ENCODE data around the gene CCNT1. TPM values are rescaled to one million over a fixed set of nuclear protein-coding genes. Genes with fewer than 3 reads are reported as not detected.

The CCNT1 gene
- total and polyA plus RNA-seq, 2 of the 13 experiments (the other 11 are each of a cell fraction or from before 2014, with no cell fraction given) = 18.0 to 28.2 TPM

- Histone ChIP-seq H3K9me3 (ENCODE audit: low read length) (no peaks in the 10 kb centered on the region), H3K4me1 (ENCODE audit: insufficient read depth, low read length) (no peaks in the 10 kb centered on the region), H3K9ac (ENCODE audit: insufficient read depth, low read depth, low read length) (no peak overlapping the region), H2AFZ (ENCODE audit: low read length) (no peak overlapping the region), H3K79me2 (ENCODE audit: insufficient read depth, low read length) (no peaks in the 10 kb centered on the region), H3K27me3 (ENCODE audit: control insufficient read depth in 1 of 2, insufficient read depth in 2 of 2, low read length in 2 of 2) (no peaks in the 10 kb centered on the region), H4K20me1 (ENCODE audit: insufficient read depth, low read length) (no peaks in the 10 kb centered on the region), H3K4me3 (replicated peaks in 1 of 3; ENCODE audit: insufficient read depth in 1 of 3, low read depth in 2 of 3, low read length in 3 of 3) (no peak overlapping the region), H3K36me3 (replicated peaks in 1 of 2; ENCODE audit: control insufficient read depth in 1 of 2, insufficient read depth in 2 of 2, low read length in 2 of 2) (no peaks in the 10 kb centered on the region), H3K27ac (ENCODE audit: extremely low read length, insufficient read depth, low read length) (no peak overlapping the region), H3K4me2 (ENCODE audit: low read depth, low read length) (no peak overlapping the region)
- POLR2A ChIA-PET = no interaction called here
- BruUV-seq (replicated peaks) = no TSS peak
- intact Hi-C loops (cut with micrococcal nuclease; ENCODE audit: unreplicated experiment) = no loop called here
- TF ChIP-seq ZNF747 (CRISPR knock-in tag; IDR thresholded peaks at IDR 0.05; ENCODE audit: borderline replicate concordance) (no peak), ELK4 (CRISPR knock-in tag; IDR thresholded peaks at IDR 0.05; ENCODE audit: borderline replicate concordance) (no peak)
- ATAC-seq (no peak), FAIRE-seq (no peak), DNase-seq (ENCODE audit: low spot score) (no peak)
- CTCF ChIA-PET (ENCODE audit: low intra/inter-chr PET ratio, low total read pairs) = no interaction called here
- in situ Hi-C loops (cut with HindIII; ENCODE audit: extremely low pct_ligation_motif_present, low pct_unique_long_range_greater_than_20kb) = no loop called here
These were observed 76.1 kb downstream of the CCNT1 start for GRCh38 chr12:48640428-48640827.

MicroRNAs encoded within 50 kb of the gene (microRNA counts, 767-probe panel; counts per million panel counts)
- microRNA hsa-miR-1291 = not detected

Small RNA genes within 50 kb of the gene (microRNA-seq; reads per million reads assigned to microRNA genes)
- gene MIR1291 = 2.4 reads per million, percentile 13 among the genes with 10 or more reads in this experiment

Small RNA genes within 50 kb of the gene (small RNA-seq; reads per million reads assigned to genes)
- gene MIR1291 (ENCODE audit: insufficient read depth in 2 of 3, insufficient read length in 3 of 3, low read depth in 2 of 3, low replicate concordance in 1 of 3) = 0 reads per million in 3 experiments
- gene SNORA2A (ENCODE audit: insufficient read depth in 2 of 3, insufficient read length in 3 of 3, low read depth in 2 of 3, low replicate concordance in 1 of 3) = 21.5 to 275 (median 56.9) reads per million in 3 experiments
- gene SNORA2B (ENCODE audit: insufficient read depth in 2 of 3, insufficient read length in 3 of 3, low read depth in 2 of 3, low replicate concordance in 1 of 3) = 10.1 to 73.8 (median 67.7) reads per million in 3 experiments
- gene SNORA2C (ENCODE audit: insufficient read depth in 2 of 3, insufficient read length in 3 of 3, low read depth in 2 of 3, low replicate concordance in 1 of 3) = 0 to 7.7 (median 4.1) reads per million in 3 experiments

Other genes starting within 250 kb of the CCNT1 start
- gene ANP32D, start 244.1 kb downstream of the CCNT1 start, total RNA-seq (2016; rRNA removed; fragmentation: Illumina TruSeq; extraction: Trizol) = not detected in 2 replicates
- gene ANP32D, start 244.1 kb downstream of the CCNT1 start, polyA plus RNA-seq (2011; rRNA removed) = not detected in 2 replicates
- not detected in 2 replicates for gene C12orf54, start 234.2 kb downstream of the CCNT1 start, total RNA-seq (2016; rRNA removed; fragmentation: Illumina TruSeq; extraction: Trizol)
- gene C12orf54, start 234.2 kb downstream of the CCNT1 start, polyA plus RNA-seq (2011; rRNA removed) = not detected in 2 replicates
- gene OR8S1, start 191.1 kb downstream of the CCNT1 start, total RNA-seq (2016; rRNA removed; fragmentation: Illumina TruSeq; extraction: Trizol) = not detected in 2 replicates
- gene OR8S1, start 191.1 kb downstream of the CCNT1 start, polyA plus RNA-seq (2011; rRNA removed) = not detected in 2 replicates
- not detected in 2 replicates for gene LALBA, start 146.7 kb downstream of the CCNT1 start, total RNA-seq (2016; rRNA removed; fragmentation: Illumina TruSeq; extraction: Trizol)
- not detected in 2 replicates for gene LALBA, start 146.7 kb downstream of the CCNT1 start, polyA plus RNA-seq (2011; rRNA removed)
- 40.1 and 41.3 TPM in 2 replicates for gene KANSL2, start 34.5 kb downstream of the CCNT1 start, total RNA-seq (2016; rRNA removed; fragmentation: Illumina TruSeq; extraction: Trizol)
- 22.0 and 24.1 TPM in 2 replicates for gene KANSL2, start 34.5 kb downstream of the CCNT1 start, polyA plus RNA-seq (2011; rRNA removed)
- 6.8 and 10.6 TPM in 2 replicates for gene ADCY6, start 72.4 kb upstream of the CCNT1 start, total RNA-seq (2016; rRNA removed; fragmentation: Illumina TruSeq; extraction: Trizol)
- 11.8 and 15.4 TPM in 2 replicates for gene ADCY6, start 72.4 kb upstream of the CCNT1 start, polyA plus RNA-seq (2011; rRNA removed)
- gene CACNB3, start 101.8 kb upstream of the CCNT1 start, total RNA-seq (2016; rRNA removed; fragmentation: Illumina TruSeq; extraction: Trizol) = 0.29 TPM in 1 of 2 replicates, not detected in the other
- 0.54 and 0.88 TPM in 2 replicates for gene CACNB3, start 101.8 kb upstream of the CCNT1 start, polyA plus RNA-seq (2011; rRNA removed)
- 81.5 and 90.0 TPM in 2 replicates for gene DDX23, start 135.5 kb upstream of the CCNT1 start, total RNA-seq (2016; rRNA removed; fragmentation: Illumina TruSeq; extraction: Trizol)
- gene DDX23, start 135.5 kb upstream of the CCNT1 start, polyA plus RNA-seq (2011; rRNA removed) = 35.7 and 42.2 TPM in 2 replicates
- 1.8 and 2.2 TPM in 2 replicates for gene RND1, start 149.2 kb upstream of the CCNT1 start, total RNA-seq (2016; rRNA removed; fragmentation: Illumina TruSeq; extraction: Trizol)
- gene RND1, start 149.2 kb upstream of the CCNT1 start, polyA plus RNA-seq (2011; rRNA removed) = 1.9 and 2.8 TPM in 2 replicates
- gene FKBP11, start 208.8 kb upstream of the CCNT1 start, total RNA-seq (2016; rRNA removed; fragmentation: Illumina TruSeq; extraction: Trizol) = 6.0 and 15.5 TPM in 2 replicates
- gene FKBP11, start 208.8 kb upstream of the CCNT1 start, polyA plus RNA-seq (2011; rRNA removed) = 19.4 and 24.2 TPM in 2 replicates
- 48.4 and 53.8 TPM in 2 replicates for gene ARF3, start 240.8 kb upstream of the CCNT1 start, total RNA-seq (2016; rRNA removed; fragmentation: Illumina TruSeq; extraction: Trizol)
- gene ARF3, start 240.8 kb upstream of the CCNT1 start, polyA plus RNA-seq (2011; rRNA removed) = 57.9 and 60.0 TPM in 2 replicates